Measurements from ENCODE around the gene TMA16. TPM values are rescaled to one million over a fixed set of nuclear protein-coding genes. Genes with fewer than 3 reads are reported as not detected.

TMA16 gene
- total and polyA plus RNA-seq, 2 of the 8 experiments (the other 6 are each of a cell fraction or from before 2014, with no cell fraction given) = 8.0 to 64.2 TPM

GRCh38 chr4:163462556-163462955, 31.9 kb upstream of the TMA16 start:
- FAIRE-seq = no peak
- no peaks in the 10 kb centered on the region for H3K79me1 ChIP-seq (ENCODE audit: low read depth, low read length)
- no peak for TF ChIP-seq RAD21 (IDR thresholded peaks at IDR 0.05 in 1 of 2, conservative IDR thresholded peaks at IDR 0.05 in 1 of 2; ENCODE audit: low read depth in 2 of 2, low read length in 2 of 2)
- TF ChIP-seq EGR1 (IDR thresholded peaks at IDR 0.05; ENCODE audit: borderline replicate concordance, low read depth, low read length) = no peak
- no peak for TF ChIP-seq SIN3A (conservative IDR thresholded peaks at IDR 0.05 in 1 of 2, IDR thresholded peaks at IDR 0.05 in 1 of 2; ENCODE audit: low read depth in 1 of 2, low read length in 2 of 2)
- no peak for TF ChIP-seq NRF1 (IDR thresholded peaks at IDR 0.05; ENCODE audit: low read depth, low read length)
- TF ChIP-seq TAF7 (optimal IDR thresholded peaks at IDR 0.05; ENCODE audit: borderline replicate concordance, low read depth, low read length) = no peak
- no peak for TF ChIP-seq RNF2 (IDR thresholded peaks at IDR 0.05; ENCODE audit: borderline replicate concordance, low read depth, low read length, missing control alignments, poor library complexity, severe bottlenecking)
- no peak for TF ChIP-seq SP1 (IDR thresholded peaks at IDR 0.05; ENCODE audit: low read depth, low read length)
- TF ChIP-seq CHD2 (IDR thresholded peaks at IDR 0.05; ENCODE audit: low read length) = no peak

More at GRCh38 chr4:163462556-163462955, 31.9 kb upstream of the TMA16 start:
- H3K4me3 ChIP-seq (ENCODE audit: extremely low read depth in 1 of 4, insufficient read depth in 2 of 4, low read depth in 3 of 4, low read length in 4 of 4) = no peak overlapping the region
- no peak overlapping the region for H2BK5ac ChIP-seq (ENCODE audit: low read depth, low read length)
- no peak overlapping the region for H4K91ac ChIP-seq (replicated peaks; ENCODE audit: insufficient read length, low read length)
- H3K23me2 ChIP-seq (ENCODE audit: low read depth, low read length) = no peaks in the 10 kb centered on the region; the same call in 1 of the 2 replicates
- H3K9me3 ChIP-seq (ENCODE audit: insufficient read depth in 2 of 2, low read depth in 1 of 2, low read length in 1 of 2) = no peaks in the 10 kb centered on the region
- ChIA-PET CTCF (ENCODE audit: partially characterized antibody) (no interaction called here), POLR2A (ENCODE audit: partially characterized antibody) (no interaction called here)
- no peaks in the 10 kb centered on the region for H3K36me3 ChIP-seq (ENCODE audit: control insufficient read depth in 2 of 4, insufficient read depth in 4 of 4, low read length in 3 of 4)
- H2BK12ac ChIP-seq (ENCODE audit: low read depth, low read length) = no peak overlapping the region
- H3K27me3 ChIP-seq (replicated peaks in 1 of 4; ENCODE audit: control insufficient read depth in 3 of 4, extremely low read depth in 1 of 4, insufficient read depth in 3 of 4, low read length in 3 of 4) = no peaks in the 10 kb centered on the region
- H3K4ac ChIP-seq (replicated peaks; ENCODE audit: insufficient read length, low read depth, low read length) = no peak overlapping the region
- H2AK5ac ChIP-seq (ENCODE audit: low read depth, low read length) = no peak overlapping the region
- no peak overlapping the region for H4K8ac ChIP-seq (ENCODE audit: extremely low read depth, insufficient read depth, low read length)
- H3K27ac ChIP-seq (ENCODE audit: low read depth, low read length) = no peak overlapping the region
- no peaks in the 10 kb centered on the region for H3K4me1 ChIP-seq (replicated peaks in 1 of 4; ENCODE audit: control insufficient read depth in 3 of 4, insufficient read depth in 4 of 4, low read length in 3 of 4)
- no peak overlapping the region for H4K5ac ChIP-seq (ENCODE audit: insufficient read length, low read depth, low read length)
- no peak overlapping the region for H2BK20ac ChIP-seq (ENCODE audit: low read length)
- H2AFZ ChIP-seq (ENCODE audit: low read length) = no peak overlapping the region
- no peak for DNase-seq (ENCODE audit: low read depth in 1 of 2, low spot score in 2 of 2)
- H2BK15ac ChIP-seq (ENCODE audit: low read length) = no peak overlapping the region
- H3K56ac ChIP-seq (replicated peaks; ENCODE audit: insufficient read length, low read depth, low read length) = no peak overlapping the region
- H3K23ac ChIP-seq (ENCODE audit: insufficient read length) = no peak overlapping the region
- H3K14ac ChIP-seq (ENCODE audit: insufficient read length) = no peak overlapping the region
- WGBS, 2 experiments (ENCODE audit: extremely low coverage in 1 of 2, insufficient coverage in 1 of 2, insufficient read length in 1 of 2, insufficient replicate concordance in 2 of 2, low coverage in 1 of 2, low lambda C conversion rate in 2 of 2, missing lambda C conversion rate in 1 of 2) = 91% methylated on average over 5 of the region's 5 CpGs; no CpG with 5 or more reads in 1 of the 2 experiments
- H4K20me1 ChIP-seq (replicated peaks in 1 of 2; ENCODE audit: control insufficient read depth in 1 of 2, insufficient read depth in 2 of 2, low read length in 2 of 2) = no peaks in the 10 kb centered on the region
- H2BK120ac ChIP-seq (replicated peaks; ENCODE audit: low read depth, low read length) = no peak overlapping the region
- H3K79me2 ChIP-seq (ENCODE audit: control insufficient read depth in 1 of 2, insufficient read depth in 2 of 2, low read length in 2 of 2) = no peaks in the 10 kb centered on the region
- no peak overlapping the region for H3K4me2 ChIP-seq (ENCODE audit: insufficient read depth in 1 of 2, low read depth in 2 of 2, low read length in 2 of 2)
- H3K18ac ChIP-seq (ENCODE audit: extremely low read depth, low read length) = no peak overlapping the region
- no peak overlapping the region for H3K9ac ChIP-seq (replicated peaks in 1 of 4; ENCODE audit: extremely low read depth in 1 of 4, low read depth in 3 of 4, low read length in 3 of 4)
